NT2/D1 (cell line): Measurements from ENCODE around the gene ARPC2.

Experiments
- YY1 ChIP-seq: IDR thresholded peaks from 2 replicates; pipeline ENCODE4 v1.6.1; 2011; ENCODE audit not compliant: insufficient read length, insufficient read depth
- ZNF274 ChIP-seq: IDR thresholded peaks from 2 replicates; pipeline ENCODE4 v1.6.1; 2011; ENCODE audit warnings: mild to moderate bottlenecking, low read depth, low read length

- no peak for TF ChIP-seq YY1
- TF ChIP-seq ZNF274, result no peak
Observed at GRCh38 chr2:218202266-218202665, 14.7 kb upstream of the ARPC2 start.
